Measurements from ENCODE around the gene TUBGCP6. TPM values are rescaled to one million over a fixed set of nuclear protein-coding genes. Genes with fewer than 3 reads are reported as not detected.

Gene TUBGCP6, protein sequence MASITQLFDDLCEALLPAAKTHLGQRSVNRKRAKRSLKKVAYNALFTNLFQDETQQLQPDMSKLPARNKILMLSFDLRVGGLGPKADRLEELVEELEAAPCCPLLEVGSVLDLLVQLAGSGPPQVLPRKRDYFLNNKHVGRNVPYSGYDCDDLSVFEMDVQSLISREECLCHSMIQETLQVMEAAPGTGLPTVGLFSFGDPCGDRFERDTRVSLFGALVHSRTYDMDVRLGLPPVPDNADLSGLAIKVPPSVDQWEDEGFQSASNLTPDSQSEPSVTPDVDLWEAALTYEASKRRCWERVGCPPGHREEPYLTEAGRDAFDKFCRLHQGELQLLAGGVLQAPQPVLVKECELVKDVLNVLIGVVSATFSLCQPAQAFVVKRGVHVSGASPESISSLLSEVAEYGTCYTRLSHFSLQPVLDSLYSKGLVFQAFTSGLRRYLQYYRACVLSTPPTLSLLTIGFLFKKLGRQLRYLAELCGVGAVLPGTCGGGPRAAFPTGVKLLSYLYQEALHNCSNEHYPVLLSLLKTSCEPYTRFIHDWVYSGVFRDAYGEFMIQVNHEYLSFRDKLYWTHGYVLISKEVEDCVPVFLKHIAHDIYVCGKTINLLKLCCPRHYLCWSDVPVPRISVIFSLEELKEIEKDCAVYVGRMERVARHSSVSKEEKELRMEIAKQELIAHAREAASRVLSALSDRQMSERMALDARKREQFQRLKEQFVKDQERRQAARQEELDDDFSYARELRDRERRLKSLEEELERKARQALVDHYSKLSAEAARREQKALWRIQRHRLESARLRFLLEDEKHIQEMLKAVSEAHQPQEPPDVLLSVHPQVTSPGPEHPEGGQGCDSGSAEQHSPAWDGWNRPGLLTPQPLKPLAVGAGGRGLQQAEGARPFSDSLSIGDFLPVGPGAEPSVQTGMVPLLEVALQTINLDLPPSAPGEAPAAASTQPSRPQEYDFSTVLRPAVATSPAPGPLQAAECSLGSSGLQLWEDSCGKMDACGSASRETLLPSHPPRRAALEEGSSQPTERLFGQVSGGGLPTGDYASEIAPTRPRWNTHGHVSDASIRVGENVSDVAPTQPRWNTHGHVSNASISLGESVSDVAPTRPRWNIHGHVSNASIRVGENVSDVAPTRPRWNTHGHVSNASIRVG (N-terminal part only)
- polyA plus RNA-seq (74.5 and 89.1 TPM in 2 replicates), polyA minus RNA-seq (58.4 and 60.8 TPM in 2 replicates)

DNA sequence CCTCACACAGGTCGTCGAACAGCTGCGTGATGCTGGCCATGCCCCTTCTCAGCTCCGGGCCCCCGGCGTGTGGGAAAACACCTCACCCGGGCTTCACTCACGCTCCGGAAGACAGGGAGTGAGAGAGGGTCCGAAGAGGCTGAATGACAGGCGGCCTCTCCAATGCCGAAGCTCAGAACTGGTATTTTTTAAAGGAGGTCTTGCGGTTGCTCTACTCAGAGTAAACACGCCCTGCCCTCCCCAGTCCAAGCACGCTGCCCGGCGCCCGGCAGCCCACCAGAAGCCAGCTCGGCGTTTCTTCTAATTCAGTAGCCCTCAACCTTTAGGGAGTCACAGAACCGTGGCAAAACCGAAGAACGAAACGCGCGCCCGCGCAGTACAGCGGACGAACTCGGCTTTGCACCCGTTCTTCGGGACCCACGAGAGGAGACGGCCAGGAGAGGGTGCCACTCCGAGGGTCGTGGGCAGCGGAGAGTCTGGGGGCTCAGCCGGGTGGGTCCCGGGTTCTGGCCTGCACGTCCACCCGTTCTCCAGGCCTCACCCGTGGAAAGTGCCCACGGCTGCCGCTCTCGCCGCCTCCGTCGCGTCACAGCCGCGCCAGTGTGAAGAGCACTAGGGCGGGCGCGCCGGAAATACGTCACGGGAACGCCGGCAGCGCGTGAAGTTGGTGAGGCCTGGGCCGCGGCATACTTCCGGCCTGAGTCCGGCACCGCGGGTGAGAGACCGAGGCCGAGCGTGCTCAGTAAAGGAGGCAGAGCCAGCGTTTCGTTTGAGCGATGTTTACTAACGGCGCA lies at the start of gene TUBGCP6:
TUBGCP6 (minus strand) TSS at position 604 of the 794 bp plus-strand sequence; CDS start at position 40, 564 bp downstream.
- H3K27me3 ChIP-seq (ENCODE audit: insufficient read depth, low read depth, low read length): no peaks in the 10 kb centered on the region
- H3K36me3 ChIP-seq (ENCODE audit: insufficient read depth, low read length): no peaks in the 10 kb centered on the region
- H3K27ac ChIP-seq (ENCODE audit: low read length): peak within 1 kb of the TSS; percentile 81
- peaks cover 35% of the 10 kb centered on the region for H3K79me2 ChIP-seq (replicated peaks; ENCODE audit: insufficient read depth, low read length)
- peak within 1 kb of the TSS; percentile 91 for H3K4me2 ChIP-seq (ENCODE audit: low read length)
- H4K20me1 ChIP-seq (ENCODE audit: insufficient read depth): no peaks in the 10 kb centered on the region
- peak within 1 kb of the TSS; percentile 95 for H3K4me3 ChIP-seq (ENCODE audit: low read length)
- no peaks in the 10 kb centered on the region for H3F3A ChIP-seq (ENCODE audit: insufficient read depth, low read length, poor library complexity, severe bottlenecking)
- no peaks in the 10 kb centered on the region for H3K9me3 ChIP-seq (ENCODE audit: low read length)
- no peaks in the 10 kb centered on the region for H3K9me2 ChIP-seq (ENCODE audit: insufficient read depth, low read length)
- peak within 1 kb of the TSS; percentile 86 for H3K9ac ChIP-seq (ENCODE audit: low read length)
- TF ChIP-seq MXI1 (conservative IDR thresholded peaks at IDR 0.05; ENCODE audit: poor library complexity, severe bottlenecking) (peak; percentile 96), TAF1 (IDR thresholded peaks at IDR 0.05; ENCODE audit: low read depth) (peak; percentile 56), RAD21 (conservative IDR thresholded peaks at IDR 0.05) (no peak), SMC3 (conservative IDR thresholded peaks at IDR 0.05; ENCODE audit: poor library complexity) (peak; percentile 48), EP300 (conservative IDR thresholded peaks at IDR 0.05; ENCODE audit: poor library complexity, severe bottlenecking) (peak; percentile 87), EZH2 (IDR thresholded peaks at IDR 0.05; ENCODE audit: borderline replicate concordance, insufficient read depth, low read length, poor library complexity, severe bottlenecking) (no peak), POLR2AphosphoS5 (IDR thresholded peaks at IDR 0.05) (peak; percentile 92), REST (IDR thresholded peaks at IDR 0.05; ENCODE audit: borderline replicate concordance) (no peak)
- TF ChIP-seq, protein P1, sequence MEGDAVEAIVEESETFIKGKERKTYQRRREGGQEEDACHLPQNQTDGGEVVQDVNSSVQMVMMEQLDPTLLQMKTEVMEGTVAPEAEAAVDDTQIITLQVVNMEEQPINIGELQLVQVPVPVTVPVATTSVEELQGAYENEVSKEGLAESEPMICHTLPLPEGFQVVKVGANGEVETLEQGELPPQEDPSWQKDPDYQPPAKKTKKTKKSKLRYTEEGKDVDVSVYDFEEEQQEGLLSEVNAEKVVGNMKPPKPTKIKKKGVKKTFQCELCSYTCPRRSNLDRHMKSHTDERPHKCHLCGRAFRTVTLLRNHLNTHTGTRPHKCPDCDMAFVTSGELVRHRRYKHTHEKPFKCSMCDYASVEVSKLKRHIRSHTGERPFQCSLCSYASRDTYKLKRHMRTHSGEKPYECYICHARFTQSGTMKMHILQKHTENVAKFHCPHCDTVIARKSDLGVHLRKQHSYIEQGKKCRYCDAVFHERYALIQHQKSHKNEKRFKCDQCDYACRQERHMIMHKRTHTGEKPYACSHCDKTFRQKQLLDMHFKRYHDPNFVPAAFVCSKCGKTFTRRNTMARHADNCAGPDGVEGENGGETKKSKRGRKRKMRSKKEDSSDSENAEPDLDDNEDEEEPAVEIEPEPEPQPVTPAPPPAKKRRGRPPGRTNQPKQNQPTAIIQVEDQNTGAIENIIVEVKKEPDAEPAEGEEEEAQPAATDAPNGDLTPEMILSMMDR (IDR thresholded peaks at IDR 0.05; ENCODE audit: poor library complexity, severe bottlenecking): peak; percentile 64
- H2AFZ ChIP-seq (ENCODE audit: low read depth, low read length): peak within 1 kb of the TSS; percentile 65

Data from neural cell (in vitro differentiated cells).